NK-92 treated with Interleukin-12 subunit alpha and Interleukin-12 subunit beta, amount 100 ng/mL, for 24 hours (cell line): ENCODE results near the gene ZNF212.

Experiments
- DNase-seq: peaks from one replicate; lab custom pipeline; 2025; lab: John Stamatoyannopoulos, UW

The ZNF212 gene

GRCh38 chr7:149285603-149286002 is 46.2 kb downstream of the ZNF212 start:
- no peak for DNase-seq

- no peak for DNase-seq
These were observed 47.5 kb downstream of the ZNF212 start for GRCh38 chr7:149286811-149287400.

GRCh38 chr7:149287622-149288021 is 48.2 kb downstream of the ZNF212 start:
- no peak for DNase-seq

- no peak for DNase-seq
These were observed 49.8 kb downstream of the ZNF212 start for GRCh38 chr7:149289262-149289661.

GRCh38 chr7:149289856-149290255 is 50.4 kb downstream of the ZNF212 start:
- no peak for DNase-seq

GRCh38 chr7:149291036-149291780 is 51.8 kb downstream of the ZNF212 start:
- DNase-seq = peak; percentile 19

GRCh38 chr7:149291781-149292461 is 52.5 kb downstream of the ZNF212 start:
- no peak for DNase-seq

GRCh38 chr7:149292462-149292823 is 53.0 kb downstream of the ZNF212 start:
- no peak for DNase-seq

- DNase-seq = no peak
These were observed 53.9 kb downstream of the ZNF212 start for GRCh38 chr7:149293338-149293737.

GRCh38 chr7:149293946-149294633 is 54.6 kb downstream of the ZNF212 start:
- no peak for DNase-seq

- DNase-seq = no peak
These were observed 55.4 kb downstream of the ZNF212 start for GRCh38 chr7:149294634-149295480.

- DNase-seq = no peak
These were observed 56.0 kb downstream of the ZNF212 start for GRCh38 chr7:149295481-149295850.

- DNase-seq = no peak
These were observed 56.9 kb downstream of the ZNF212 start for GRCh38 chr7:149296368-149296767.

- no peak for DNase-seq
These were observed 57.7 kb downstream of the ZNF212 start for GRCh38 chr7:149297034-149297755.

GRCh38 chr7:149300620-149301285 is 61.3 kb downstream of the ZNF212 start:
- DNase-seq = no peak

GRCh38 chr7:149302222-149302621 is 62.8 kb downstream of the ZNF212 start:
- no peak for DNase-seq

- no peak for DNase-seq
These were observed 63.4 kb downstream of the ZNF212 start for GRCh38 chr7:149302865-149303264.

- no peak for DNase-seq
These were observed 64.6 kb downstream of the ZNF212 start for GRCh38 chr7:149304006-149304405.
